Gastrocnemius medialis (tissue), 4 donors: ENCODE data around the gene SMAD4.

ENCODE experiments used
- POLR2A ChIP-seq, 2 donors: fragments of 450-650 bp; IDR thresholded peaks; one replicate each; pipeline ENCODE4 v1.6.1; 2017; ENCODE audit warnings: antibody characterized with exemption in 2 of 2, mild to moderate bottlenecking in 2 of 2, moderate library complexity in 2 of 2
- TF ChIP-seq, protein P1 (sequence below), 5 experiments: fragments of 450-650 bp in 3 of 5; fragments of 200-600 bp in 2 of 5; sonication (generic) in 2 of 5; IDR thresholded peaks in 4 of 5; conservative IDR thresholded peaks in 1 of 5; 1 replicate in 4 of 5; 2 replicates in 1 of 5; pipeline ENCODE4 v1.5.1; 2016 to 2019; ENCODE audit warnings: antibody characterized with exemption in 5 of 5, mild to moderate bottlenecking in 3 of 5, moderate library complexity in 3 of 5

DNA sequence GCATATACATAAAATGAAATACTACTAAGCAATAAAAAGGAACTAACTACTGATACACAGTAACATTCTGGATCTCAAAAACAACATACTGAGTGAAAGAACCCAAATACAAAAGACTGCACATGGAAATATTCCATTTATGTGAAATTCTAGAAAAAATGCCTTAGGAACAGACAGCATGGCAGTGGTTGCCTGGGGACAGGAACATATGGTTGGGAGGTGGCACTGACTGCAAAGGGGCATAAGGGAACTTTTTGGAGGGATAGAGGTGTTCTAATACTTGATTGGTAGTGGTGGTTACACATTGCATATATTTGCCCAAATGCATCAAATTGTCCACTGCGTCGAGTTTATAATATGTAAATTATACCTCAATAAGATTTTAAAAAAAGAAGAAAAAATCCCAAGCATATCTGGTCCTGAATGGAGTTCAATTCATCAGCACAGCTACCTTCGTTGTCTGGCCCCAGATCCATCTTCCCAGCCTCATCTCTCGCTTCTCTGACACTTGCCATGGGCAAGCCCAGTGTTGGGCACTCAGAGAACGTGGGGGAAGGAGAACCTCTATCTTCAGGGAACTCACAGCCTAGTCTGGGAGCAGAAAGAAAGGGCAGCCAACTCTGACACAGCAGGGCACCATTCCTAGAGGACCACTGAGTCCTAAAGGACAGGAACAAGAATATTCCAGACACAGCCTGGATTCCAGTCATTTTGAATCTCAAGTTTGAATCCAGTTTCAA, 8.6 kb upstream of the SMAD4 start:
- TF ChIP-seq, protein P1, sequence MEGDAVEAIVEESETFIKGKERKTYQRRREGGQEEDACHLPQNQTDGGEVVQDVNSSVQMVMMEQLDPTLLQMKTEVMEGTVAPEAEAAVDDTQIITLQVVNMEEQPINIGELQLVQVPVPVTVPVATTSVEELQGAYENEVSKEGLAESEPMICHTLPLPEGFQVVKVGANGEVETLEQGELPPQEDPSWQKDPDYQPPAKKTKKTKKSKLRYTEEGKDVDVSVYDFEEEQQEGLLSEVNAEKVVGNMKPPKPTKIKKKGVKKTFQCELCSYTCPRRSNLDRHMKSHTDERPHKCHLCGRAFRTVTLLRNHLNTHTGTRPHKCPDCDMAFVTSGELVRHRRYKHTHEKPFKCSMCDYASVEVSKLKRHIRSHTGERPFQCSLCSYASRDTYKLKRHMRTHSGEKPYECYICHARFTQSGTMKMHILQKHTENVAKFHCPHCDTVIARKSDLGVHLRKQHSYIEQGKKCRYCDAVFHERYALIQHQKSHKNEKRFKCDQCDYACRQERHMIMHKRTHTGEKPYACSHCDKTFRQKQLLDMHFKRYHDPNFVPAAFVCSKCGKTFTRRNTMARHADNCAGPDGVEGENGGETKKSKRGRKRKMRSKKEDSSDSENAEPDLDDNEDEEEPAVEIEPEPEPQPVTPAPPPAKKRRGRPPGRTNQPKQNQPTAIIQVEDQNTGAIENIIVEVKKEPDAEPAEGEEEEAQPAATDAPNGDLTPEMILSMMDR (IDR thresholded peaks at IDR 0.05 in 4 of 5, conservative IDR thresholded peaks at IDR 0.05 in 1 of 5), result no peak
- no peak for TF ChIP-seq POLR2A (IDR thresholded peaks at IDR 0.05)
